HG03060 (cell line): ENCODE data around the gene SVIL.

ENCODE experiments used
- ATAC-seq: cut with Tn5 transposase; IDR thresholded peaks from one replicate; pipeline ENCODE4 v1.9.1; 2021; ENCODE audit warnings: low read depth, moderate number of reproducible peaks; ENCODE audit not compliant: unreplicated experiment

SVIL gene

DNA sequence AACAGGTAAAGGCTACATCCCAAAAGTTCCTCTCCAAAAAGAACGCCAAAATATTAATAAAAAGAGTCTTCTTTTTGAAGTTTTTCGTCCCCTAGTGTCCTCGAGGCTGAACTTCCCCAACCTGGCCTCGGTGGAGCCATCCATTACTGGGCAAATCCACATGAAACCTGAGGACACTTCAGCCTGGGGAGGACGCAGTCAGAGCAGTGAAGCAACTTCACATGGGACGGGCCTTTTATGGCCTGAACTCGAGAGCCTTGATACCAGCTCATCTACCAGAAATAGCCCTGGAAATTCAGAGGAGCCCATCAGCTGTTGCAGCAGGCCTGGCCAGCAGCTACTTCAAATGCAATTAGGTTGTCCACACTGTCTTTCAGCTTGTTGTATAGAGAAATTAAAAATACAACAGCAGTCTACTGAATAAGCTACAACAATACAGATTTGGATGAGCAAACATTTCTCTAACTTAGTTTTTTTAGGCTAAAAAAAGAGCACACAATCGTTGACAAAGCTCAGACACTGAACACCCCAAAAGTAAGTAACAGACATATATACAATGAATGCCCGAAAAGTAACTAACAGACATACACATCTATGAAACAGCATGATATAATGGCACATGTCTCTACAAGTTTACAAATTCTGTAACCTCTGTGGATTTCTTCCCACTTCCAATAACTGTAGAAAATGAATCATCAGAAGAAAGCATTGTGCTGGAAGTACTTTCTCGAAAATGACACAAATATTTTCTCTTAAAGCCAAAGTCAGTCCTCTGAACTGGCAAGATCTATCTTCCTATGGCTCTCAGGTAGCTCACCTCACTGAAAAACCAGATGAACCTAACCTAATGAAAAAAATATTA is at the start of gene SVIL:
Gene SVIL (minus strand): TSS at position 208 of the 862 bp plus-strand sequence. CDS start 79,913 bp downstream, outside the sequence.
- peak; percentile 2 for ATAC-seq

DNA sequence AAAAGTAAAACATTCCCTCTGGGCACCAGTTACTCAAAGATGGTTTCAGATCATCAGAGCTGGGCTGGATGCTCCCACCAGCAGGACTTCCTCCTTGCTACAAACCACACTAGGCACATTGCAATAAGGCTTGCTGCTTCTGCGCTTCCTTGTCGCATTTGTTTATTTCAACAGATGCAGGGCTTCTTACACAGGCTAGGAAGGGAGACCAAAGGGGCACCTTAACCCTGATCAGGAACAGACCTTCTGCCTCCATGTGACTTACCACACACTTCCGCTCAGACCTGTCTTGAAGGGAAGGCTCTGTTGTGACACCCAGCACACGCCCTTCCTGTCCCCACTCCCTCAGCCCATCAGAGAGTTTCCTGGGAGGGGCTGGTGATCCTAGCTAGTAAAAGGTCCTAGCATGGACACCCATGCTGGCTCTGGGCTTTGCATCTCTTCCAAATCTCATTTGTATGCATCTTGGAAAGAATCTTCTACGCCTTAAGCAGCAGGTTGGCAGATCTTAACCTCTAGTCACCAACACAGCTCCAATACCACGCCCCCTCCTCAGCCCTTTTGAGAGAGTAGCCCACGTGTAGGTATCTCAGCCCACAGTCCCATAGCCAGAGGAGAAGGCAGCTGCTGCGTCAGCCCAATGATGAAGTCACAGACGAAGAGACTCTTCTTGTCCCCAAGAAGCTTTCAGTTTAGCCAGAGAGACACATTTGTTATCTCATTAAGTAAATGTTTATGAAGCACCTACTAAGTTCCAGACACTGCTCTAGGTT is 47.1 kb upstream of the SVIL start:
- peak; percentile 47 for ATAC-seq

DNA sequence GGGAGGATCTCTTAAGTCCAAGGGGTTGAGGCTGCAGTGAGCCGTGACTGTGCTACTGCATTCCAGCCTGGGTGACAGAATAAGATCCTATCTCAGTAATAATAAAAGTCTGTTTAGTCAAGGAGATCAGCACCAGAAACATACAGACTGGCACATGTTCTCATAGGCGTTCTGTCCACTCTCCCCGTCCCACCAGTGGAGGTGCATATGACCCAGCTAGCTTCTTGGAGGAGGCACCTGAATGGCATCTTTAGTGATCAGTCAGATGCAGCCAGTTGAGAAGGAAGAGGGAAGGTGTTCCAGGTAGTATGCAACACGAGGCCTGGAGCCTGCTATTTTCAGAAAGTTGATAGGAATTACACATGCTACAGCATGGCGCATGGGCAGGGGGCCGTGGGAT is 45.3 kb upstream of the SVIL start:
- ATAC-seq, result no peak

- no peak for ATAC-seq
Observed at GRCh38 chr10:29676732-29677131, 42.0 kb upstream of the SVIL start.

DNA sequence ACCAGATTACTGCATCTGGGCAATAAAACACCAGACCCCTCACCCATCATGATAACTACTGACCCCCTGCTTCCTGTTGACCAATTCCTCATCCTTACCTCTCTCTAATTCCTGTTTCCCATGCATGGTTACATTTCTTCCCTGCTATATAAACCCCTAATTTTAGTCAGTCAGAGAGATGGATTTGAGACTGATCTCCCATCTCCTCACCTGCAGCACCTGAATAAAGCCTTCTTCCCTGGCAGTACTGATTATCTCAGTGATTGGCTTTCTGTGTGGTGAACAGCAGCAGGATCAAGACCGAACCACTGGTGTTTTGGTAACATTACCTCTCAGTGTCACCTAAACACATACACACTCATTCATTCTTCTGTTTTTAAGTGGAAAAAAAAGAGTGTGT is 41.2 kb upstream of the SVIL start:
- no peak for ATAC-seq

DNA sequence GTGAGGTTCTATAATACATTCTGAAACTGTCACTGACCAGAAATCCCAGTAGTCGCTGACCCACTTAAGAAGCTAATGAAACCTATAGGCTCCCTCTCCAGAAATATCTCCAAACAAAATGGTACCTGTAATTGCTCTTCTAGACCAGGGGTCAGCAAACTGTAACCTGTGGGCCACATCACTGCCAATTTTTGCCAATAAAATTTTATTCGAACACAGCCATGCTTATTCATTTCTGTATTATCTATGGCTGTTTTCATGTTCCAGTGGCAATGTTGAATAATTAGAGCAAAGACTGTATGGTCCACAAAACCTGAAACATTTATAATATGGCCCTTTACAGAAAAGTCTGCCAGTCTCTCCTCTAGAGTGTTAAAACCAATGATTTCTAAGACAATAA is 37.2 kb upstream of the SVIL start:
- no peak for ATAC-seq

GRCh38 chr10:29671228-29671780 is 36.5 kb upstream of the SVIL start:
- no peak for ATAC-seq

DNA sequence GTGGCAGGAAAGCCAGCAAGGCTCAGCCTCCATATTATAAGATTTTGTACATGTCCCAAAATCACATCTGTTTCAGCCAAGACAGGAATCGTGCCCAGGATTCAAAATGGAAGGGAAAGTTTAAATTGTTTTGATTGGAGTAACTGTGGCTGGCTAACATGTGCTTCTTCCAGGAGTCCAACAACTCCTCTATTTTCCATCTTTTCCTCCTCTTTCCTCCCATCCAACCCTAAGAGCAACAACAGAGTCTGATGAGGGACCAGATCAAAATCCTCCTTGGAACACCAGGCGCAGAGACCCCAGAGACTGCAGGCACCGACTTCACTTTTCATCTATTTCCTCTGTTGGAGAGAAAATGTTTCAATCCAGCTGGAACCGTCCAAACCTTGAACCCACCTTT is 36.0 kb upstream of the SVIL start:
- ATAC-seq, result no peak

GRCh38 chr10:29669149-29669548 is 34.4 kb upstream of the SVIL start:
- ATAC-seq, result no peak

GRCh38 chr10:29668628-29669027 is 33.9 kb upstream of the SVIL start:
- no peak for ATAC-seq

- ATAC-seq, result no peak
Observed at GRCh38 chr10:29667191-29667590, 32.4 kb upstream of the SVIL start.

GRCh38 chr10:29666201-29666600 is 31.4 kb upstream of the SVIL start:
- no peak for ATAC-seq

DNA sequence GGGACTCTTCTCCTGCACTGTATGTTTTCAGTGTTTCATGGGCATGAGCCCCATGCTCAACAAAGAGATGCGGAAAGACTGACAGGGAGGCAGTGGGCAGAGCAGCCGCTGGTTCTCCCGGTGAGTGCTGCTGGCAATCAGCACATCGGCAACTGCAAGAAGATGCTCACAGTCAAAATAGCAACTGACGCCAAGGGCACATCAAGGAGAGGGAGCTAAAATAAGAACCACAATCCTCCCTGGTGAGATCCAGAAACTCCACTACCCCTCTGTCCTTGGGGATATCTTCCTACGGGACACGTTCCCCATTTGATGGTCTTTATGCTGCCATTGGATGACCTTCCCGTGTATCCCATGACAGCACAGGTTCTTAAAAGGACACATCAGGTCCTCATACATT is 28.9 kb upstream of the SVIL start:
- ATAC-seq, result no peak

DNA sequence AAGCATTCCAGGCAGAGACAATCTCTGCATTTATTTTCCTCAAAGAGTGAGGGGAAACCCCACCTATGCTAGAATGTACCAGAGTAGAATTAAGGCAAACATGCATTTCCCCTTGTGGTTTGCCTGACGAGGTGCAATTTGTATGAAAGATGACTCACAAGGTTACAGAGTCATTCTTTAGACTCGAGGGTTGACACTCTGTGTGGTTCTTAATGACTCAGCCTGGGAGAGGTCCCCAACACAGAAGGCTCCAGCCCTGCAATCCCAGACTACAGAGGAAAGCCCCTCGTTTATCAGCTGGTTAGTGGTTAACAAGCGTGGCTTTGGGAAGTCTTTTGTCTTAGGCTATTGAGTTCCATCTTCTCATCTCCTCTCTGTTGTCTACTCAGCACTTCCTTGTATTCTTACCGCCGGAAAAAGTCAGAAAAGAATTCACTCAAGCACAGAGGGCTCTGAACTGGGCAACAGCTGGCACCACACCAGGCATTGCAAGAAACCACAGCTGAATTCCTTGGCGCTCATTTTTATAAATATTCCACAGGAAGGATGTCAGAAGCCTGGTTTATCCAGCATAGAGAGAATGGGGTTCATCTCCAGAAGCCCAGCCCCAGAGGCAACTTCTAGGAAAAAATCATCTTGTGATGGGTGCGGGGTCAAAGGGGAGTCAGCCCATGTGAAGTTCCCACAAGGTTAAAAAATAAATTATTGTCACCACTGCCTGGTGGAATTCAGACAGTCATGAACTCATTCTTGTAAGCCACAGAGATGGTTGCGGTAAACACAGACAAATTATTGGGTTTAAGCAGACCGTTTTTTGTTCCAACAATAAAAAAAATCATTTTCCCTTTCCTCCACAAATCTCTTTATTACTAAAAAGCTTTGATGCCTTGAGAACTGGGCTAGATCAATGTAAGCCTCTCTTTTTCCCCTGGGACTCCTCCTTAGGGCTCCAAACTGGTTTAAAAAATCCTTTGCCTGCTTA is 24.5 kb upstream of the SVIL start:
- ATAC-seq, result peak; percentile 97

- no peak for ATAC-seq
Observed at GRCh38 chr10:29657719-29658274, 23.0 kb upstream of the SVIL start.

GRCh38 chr10:29656451-29656992 is 21.8 kb upstream of the SVIL start:
- ATAC-seq, result no peak

- ATAC-seq, result no peak
Observed at GRCh38 chr10:29652192-29652591, 17.4 kb upstream of the SVIL start.

DNA sequence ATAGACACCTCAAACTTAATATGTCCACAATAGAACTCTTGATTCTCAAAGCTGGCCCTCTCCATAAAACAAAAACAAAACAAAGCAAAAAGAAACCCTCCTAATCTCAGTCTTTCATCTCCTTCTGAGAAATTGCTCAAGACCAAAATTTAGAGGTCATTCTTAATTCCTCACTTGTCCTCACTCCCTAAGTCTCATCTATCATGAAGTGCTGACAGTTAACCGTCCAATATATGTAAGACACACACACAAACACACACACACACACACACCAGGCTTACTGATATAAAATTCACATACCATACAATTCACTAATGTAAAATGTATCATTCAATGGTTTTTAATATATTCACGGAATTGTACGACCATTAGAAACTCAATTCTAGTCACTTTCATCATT is 17.0 kb upstream of the SVIL start:
- no peak for ATAC-seq

DNA sequence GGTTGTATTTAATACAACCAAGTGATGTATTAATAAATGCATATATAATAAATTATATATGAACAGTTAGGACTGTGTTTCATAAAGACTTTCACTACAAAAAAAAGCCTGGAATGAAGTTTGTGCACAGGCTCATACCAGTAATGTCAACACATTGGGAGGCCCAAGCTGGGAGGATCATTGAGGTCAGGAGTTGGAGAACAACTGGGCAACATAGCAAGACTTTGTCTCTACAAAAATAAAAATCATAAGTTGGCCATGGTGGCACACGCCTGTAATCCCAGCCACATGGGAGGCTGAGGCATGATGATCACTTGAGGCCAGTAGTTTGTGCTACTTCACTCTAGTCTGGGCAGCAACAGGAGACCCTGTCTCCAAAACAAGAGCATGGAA is 15.8 kb upstream of the SVIL start:
- ATAC-seq, result no peak
